HEK293 (cell line): Measurements from ENCODE around the gene DIP2C.

Experiments used
- CTCF ChIP-seq: fragments of 450-650 bp; formaldehyde crosslinking; IDR thresholded peaks from 2 replicates; pipeline ENCODE4 v1.5.1; 2016; ENCODE audit warnings: missing biosample characterization, missing genetic modification characterization
- ZNF112 ChIP-seq: fragments of 450-650 bp; formaldehyde crosslinking; IDR thresholded peaks from 2 replicates; pipeline ENCODE4 v1.5.0; 2017; ENCODE audit warnings: missing biosample characterization, missing genetic modification characterization
- ZNF140 ChIP-seq: fragments of 450-650 bp; formaldehyde crosslinking; IDR thresholded peaks from 2 replicates; pipeline ENCODE4 v1.5.1; 2016; ENCODE audit warnings: missing biosample characterization, missing genetic modification characterization
- ZNF214 ChIP-seq: fragments of 450-650 bp; formaldehyde crosslinking; IDR thresholded peaks from 2 replicates; pipeline ENCODE4 v1.5.1; 2017; ENCODE audit warnings: missing biosample characterization, mild to moderate bottlenecking, missing genetic modification characterization, borderline replicate concordance
- ZNF280D ChIP-seq: fragments of 450-650 bp; formaldehyde crosslinking; IDR thresholded peaks from 2 replicates; pipeline ENCODE4 v1.5.1; 2016; ENCODE audit warnings: missing biosample characterization, missing genetic modification characterization
- ZNF362 ChIP-seq: fragments of 450-650 bp; formaldehyde crosslinking; IDR thresholded peaks from 2 replicates; pipeline ENCODE4 v1.5.1; 2016; ENCODE audit warnings: missing biosample characterization, missing genetic modification characterization
- ZNF571 ChIP-seq: fragments of 450-650 bp; formaldehyde crosslinking; IDR thresholded peaks from 2 replicates; pipeline ENCODE4 v1.5.0; 2017; ENCODE audit warnings: missing biosample characterization, missing genetic modification characterization
- TF ChIP-seq, protein P1 (sequence below): fragments of 450-650 bp; formaldehyde crosslinking; IDR thresholded peaks from 2 replicates; pipeline ENCODE4 v1.5.1; 2016; ENCODE audit warnings: missing biosample characterization, missing genetic modification characterization
- TF ChIP-seq, protein P2 (sequence below): fragments of 450-650 bp; formaldehyde crosslinking; IDR thresholded peaks from 2 replicates; pipeline ENCODE4 v1.5.1; 2016; ENCODE audit warnings: missing biosample characterization, missing genetic modification characterization

GRCh38 chr10:630581-631073 lies 58.8 kb downstream of the DIP2C start:
- TF ChIP-seq CTCF (tag by site-specific recombination) = no peak
- TF ChIP-seq ZNF571 (tag by site-specific recombination) = no peak
- TF ChIP-seq ZNF112 (tag by site-specific recombination) = no peak
- no peak for TF ChIP-seq ZNF362 (tag by site-specific recombination)
- no peak for TF ChIP-seq ZNF214
- TF ChIP-seq ZNF140 (tag by site-specific recombination) = no peak
- TF ChIP-seq, protein P1, sequence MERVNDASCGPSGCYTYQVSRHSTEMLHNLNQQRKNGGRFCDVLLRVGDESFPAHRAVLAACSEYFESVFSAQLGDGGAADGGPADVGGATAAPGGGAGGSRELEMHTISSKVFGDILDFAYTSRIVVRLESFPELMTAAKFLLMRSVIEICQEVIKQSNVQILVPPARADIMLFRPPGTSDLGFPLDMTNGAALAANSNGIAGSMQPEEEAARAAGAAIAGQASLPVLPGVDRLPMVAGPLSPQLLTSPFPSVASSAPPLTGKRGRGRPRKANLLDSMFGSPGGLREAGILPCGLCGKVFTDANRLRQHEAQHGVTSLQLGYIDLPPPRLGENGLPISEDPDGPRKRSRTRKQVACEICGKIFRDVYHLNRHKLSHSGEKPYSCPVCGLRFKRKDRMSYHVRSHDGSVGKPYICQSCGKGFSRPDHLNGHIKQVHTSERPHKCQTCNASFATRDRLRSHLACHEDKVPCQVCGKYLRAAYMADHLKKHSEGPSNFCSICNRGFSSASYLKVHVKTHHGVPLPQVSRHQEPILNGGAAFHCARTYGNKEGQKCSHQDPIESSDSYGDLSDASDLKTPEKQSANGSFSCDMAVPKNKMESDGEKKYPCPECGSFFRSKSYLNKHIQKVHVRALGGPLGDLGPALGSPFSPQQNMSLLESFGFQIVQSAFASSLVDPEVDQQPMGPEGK (tag by site-specific recombination) = no peak
- no peak for TF ChIP-seq ZNF280D (tag by site-specific recombination)
- TF ChIP-seq, protein P2, sequence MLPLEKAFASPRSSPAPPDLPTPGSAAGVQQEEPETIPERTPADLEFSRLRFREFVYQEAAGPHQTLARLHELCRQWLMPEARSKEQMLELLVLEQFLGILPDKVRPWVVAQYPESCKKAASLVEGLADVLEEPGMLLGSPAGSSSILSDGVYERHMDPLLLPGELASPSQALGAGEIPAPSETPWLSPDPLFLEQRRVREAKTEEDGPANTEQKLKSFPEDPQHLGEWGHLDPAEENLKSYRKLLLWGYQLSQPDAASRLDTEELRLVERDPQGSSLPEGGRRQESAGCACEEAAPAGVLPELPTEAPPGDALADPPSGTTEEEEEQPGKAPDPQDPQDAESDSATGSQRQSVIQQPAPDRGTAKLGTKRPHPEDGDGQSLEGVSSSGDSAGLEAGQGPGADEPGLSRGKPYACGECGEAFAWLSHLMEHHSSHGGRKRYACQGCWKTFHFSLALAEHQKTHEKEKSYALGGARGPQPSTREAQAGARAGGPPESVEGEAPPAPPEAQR (tag by site-specific recombination) = no peak
